HUDEP-2 (cell line): ENCODE results near the gene ASZ1.
A peak's percentile ranks its signal among the peaks of the same experiment; 100 is the strongest.

Source experiments
- DNase-seq, 76 experiments: peaks; one replicate each; lab custom pipeline; 2025; ENCODE audit not compliant: unreplicated experiment in 76 of 76; lab: John Stamatoyannopoulos, UW

ASZ1 gene

DNA sequence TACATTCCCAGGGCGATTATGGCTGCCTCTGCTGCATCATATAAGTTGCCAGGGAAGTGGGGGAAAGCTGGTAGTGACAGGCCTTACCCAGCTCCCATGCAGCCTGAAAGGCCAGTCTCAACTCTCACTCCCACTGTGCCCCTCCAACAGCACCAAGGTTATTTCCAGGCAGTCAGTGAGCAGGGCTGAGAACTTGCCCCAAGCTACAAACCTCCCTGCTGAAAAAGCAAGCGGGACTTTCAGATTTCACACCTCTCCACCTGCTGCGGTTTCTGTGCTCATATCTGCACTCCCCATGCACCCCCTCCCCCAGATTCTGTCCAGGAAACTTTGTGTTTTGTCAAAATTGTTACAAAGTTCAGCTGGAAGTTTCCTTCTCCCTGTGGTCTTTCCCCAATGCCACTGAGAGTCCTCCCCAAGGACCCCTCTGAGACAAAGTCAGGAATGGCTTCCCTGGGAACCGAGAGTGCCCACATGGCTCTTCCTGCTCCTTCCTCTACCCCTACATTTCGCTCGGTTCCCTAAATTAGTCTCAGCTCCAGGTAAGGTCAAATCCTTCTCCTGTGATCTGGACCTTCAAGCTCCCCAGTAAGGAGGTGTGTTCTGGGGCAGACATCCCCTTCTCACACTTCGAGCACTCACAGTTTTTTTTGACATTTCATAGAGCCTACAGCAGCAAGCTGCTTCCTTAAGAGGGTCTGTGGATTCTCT, 79.2 kb downstream of the ASZ1 start:
- no peak for DNase-seq

- DNase-seq: no peak
Observed at GRCh38 chr7:117347480-117347879, 79.8 kb downstream of the ASZ1 start.

GRCh38 chr7:117346161-117346560, 81.1 kb downstream of the ASZ1 start:
- no peak for DNase-seq

GRCh38 chr7:117338020-117338419, 89.3 kb downstream of the ASZ1 start:
- DNase-seq: no peak

- no peak for DNase-seq
Observed at GRCh38 chr7:117333168-117333567, 94.1 kb downstream of the ASZ1 start.

DNA sequence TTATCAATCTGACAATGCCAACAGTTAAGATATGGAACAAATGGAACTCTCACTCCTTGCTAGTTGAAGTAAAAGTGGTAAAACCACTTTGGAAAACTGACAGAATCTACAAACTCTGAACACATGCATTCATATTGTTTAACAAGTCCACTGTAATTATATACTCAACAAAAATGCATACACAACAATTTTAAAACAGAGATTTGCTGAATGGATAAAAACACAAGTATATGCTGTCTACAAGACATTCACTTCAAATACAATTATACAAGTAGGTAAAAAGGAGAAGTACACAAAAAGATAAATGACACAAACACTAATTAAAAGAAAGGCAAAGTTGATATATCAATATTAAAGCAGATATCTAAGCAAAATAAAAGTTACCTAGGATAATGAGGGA, 95.3 kb downstream of the ASZ1 start:
- no peak for DNase-seq

DNA sequence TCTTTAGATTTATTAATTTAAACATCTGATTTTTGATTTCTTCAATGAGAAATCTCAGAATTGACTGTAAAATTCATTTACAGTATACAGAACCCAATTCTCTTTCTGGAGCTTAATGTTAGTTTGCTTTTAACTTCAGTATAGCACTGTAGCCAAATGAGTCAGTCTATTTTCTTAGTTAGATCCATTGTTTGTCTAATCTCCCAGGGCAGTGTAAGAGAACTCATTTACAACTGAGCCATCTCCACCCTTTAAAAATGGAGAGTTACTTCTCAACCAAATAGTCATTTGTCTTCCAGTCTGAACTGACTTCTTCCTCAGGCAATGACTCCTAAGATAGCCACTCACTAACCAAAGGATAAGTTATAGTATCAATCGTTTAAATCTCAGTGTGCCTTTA, 101.5 kb downstream of the ASZ1 start:
- DNase-seq: no peak

DNA sequence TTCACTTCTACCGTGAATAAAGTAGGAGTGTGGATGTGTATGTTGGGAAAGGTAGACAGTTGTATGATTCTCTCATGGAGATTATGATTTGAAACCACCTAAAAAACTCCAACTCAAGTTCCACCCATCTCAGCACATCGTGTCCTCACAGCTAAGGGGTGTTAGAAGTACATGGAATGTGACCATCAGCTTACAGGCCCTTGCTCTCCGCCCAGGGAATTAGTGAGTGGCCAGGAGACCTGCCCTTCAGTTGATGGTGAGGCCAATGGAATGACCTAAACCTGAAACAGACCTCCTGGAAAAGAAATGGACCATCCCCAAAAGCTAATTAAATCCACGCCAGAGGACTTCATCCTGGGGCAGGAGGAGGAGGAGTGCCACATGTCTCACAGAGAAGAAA, 102.3 kb downstream of the ASZ1 start:
- DNase-seq: no peak

- peak in 1 of 76 experiments; percentile 2 for DNase-seq
Observed at GRCh38 chr7:117323851-117324711, 103.2 kb downstream of the ASZ1 start.

- DNase-seq: no peak
Observed at GRCh38 chr7:117323305-117323850, 103.9 kb downstream of the ASZ1 start.

GRCh38 chr7:117322741-117323304, 104.5 kb downstream of the ASZ1 start, which contains the start of gene WNT2:
Gene WNT2 (minus strand): TSS chr7:117323058. CDS start chr7:117322989, 69 bp downstream.
- DNase-seq: no peak

DNA sequence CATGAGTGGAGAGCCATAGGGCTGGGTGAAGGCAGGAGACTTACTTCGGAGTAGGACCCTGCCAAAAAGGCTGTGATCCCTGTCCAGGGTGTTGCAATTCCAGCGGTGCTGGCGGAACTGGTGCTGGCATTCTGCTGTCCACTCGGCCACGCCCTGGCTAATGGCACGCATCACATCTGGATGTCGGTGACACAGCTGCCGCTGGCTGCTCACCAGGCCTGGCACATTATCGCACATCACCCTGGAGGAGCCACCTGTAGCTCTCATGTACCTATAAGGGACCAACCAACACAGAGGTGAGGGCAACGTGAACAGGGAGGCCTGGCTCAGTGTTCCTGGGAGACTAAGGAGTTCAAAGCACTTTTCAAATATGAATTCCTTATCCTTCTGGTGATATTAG, 106.8 kb downstream of the ASZ1 start:
- DNase-seq: no peak

- DNase-seq: no peak
Observed at GRCh38 chr7:117319181-117319580, 108.1 kb downstream of the ASZ1 start.

DNA sequence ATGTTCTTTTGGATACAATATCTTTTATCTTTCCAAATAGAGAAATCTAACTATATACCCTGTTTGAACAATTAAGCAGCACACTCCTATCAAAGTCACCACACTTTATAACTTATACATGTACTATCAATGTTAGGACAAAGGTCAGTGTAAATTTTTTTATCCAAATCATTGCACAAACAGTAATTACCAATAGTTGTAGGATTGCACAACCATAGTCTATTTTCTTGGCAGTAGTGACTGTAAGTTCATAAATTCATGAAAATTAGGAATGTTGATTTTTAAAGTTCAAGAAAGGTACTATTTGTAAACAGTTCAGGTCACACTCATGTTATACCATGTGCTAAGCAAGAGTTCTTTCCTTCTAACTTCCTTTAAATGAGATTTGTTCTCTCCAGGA, 113.7 kb downstream of the ASZ1 start:
- DNase-seq: no peak
